Measurements from ENCODE around the gene SLC5A5.
"Not testable (repeated sequence)": the region's sequence is repeated elsewhere in the genome, so short reads cannot be mapped to it uniquely, and the experiment has no call there.

Gene SLC5A5

GRCh38 chr19:17872251-17873001 is 681 bp downstream of the SLC5A5 start:
- peak; percentile 65 to 76 for DNase-seq

DNA sequence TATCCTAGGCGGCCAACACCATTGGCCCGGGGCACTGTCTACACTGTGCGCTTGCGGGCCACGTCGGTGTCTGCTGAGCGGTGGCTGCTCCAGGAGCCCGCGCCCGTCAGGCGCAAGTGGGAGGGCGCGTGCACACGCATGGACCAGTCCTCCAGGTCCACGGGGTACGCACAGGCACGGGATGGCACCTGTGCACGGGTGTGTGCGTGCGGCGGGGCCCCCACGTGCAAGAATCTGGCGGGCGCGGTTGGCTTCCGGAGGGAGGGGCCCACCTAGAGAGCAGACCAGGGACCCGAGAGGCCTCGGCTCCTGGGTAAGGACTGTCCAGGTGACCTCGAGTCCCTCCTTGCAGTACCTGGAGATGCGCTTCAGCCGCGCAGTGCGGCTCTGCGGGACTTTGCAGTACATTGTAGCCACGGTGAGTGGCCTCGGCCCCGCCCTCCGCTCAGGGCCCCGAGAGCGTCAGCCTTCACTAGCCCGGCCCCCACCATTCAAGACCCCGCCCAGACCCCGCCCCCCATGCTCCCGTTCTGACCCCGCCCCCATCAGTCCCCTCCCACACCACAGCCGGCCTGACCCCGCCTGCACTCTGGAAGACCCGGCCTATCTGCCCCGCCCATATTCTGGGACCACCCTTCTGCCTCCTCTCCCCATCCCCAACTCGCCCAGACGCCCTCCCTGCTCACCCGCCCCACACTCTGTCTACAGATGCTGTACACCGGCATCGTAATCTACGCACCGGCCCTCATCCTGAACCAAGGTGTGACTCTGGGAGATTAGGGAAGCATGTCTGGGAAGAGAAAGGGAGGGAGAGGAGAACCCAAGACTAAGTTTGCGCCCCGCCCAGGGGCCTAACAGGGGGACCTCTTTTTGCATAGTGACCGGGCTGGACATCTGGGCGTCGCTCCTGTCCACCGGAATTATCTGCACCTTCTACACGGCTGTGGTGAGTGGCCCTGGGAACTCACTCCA is 2.3 kb downstream of the SLC5A5 start:
- DNase-seq = no peak

DNA sequence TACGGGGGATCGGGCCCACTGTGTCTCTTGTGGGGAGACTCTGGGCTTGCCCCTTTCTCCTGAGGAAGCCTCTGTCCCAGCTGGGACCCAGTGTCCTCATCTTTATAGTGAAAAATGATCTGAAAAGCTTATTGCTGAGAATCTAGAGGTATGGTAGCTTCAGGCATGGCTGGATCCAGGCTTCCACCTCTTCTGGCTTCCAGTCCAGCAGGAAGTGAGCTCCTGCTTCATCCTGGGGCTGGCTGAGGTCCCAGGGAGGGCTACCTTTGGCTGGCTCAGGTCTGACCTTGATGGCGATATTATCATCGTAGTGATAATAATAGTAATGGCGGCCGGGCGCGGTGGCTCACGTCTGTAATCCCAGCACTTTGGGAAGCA is 3.0 kb downstream of the SLC5A5 start:
- DNase-seq = no peak

- DNase-seq = no peak
Measured at GRCh38 chr19:17877696-17878095, 6.0 kb downstream of the SLC5A5 start.

DNA sequence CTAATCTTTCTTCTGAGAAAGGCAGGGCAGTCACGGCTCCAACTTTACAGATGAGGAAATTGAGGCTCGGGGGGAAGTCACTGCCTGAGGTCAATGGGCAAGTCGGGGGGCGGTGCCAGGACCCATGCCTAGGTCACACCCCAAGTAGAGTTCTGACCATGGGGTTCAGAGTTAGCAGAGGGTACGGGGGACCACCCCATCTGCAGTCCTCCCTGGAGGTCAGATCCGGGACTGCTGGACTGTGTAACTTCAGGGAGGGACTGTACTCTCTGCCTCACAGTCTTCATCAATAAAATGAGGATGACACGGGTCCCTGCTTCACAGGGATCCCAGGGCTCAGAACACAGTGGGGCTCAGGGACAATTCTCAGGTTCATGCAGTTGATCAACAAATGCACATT is 7.7 kb downstream of the SLC5A5 start:
- no peak for DNase-seq

DNA sequence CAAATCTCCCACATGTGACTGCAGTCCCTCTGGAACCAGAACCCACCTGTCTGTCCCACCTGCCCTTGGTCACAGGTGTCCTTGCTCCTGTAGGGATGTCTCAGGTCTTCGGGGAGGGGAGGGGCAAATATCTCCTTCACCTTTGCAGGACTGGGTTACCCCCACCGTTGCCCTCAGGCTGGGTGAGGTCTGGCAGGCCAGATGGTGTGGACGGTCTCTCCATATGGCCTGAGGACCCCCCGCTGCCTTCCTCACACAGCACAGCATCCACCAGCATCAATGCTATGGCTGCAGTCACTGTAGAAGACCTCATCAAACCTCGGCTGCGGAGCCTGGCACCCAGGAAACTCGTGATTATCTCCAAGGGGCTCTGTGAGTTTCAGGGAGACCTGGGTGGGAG is 10.0 kb downstream of the SLC5A5 start:
- no peak for DNase-seq

DNA sequence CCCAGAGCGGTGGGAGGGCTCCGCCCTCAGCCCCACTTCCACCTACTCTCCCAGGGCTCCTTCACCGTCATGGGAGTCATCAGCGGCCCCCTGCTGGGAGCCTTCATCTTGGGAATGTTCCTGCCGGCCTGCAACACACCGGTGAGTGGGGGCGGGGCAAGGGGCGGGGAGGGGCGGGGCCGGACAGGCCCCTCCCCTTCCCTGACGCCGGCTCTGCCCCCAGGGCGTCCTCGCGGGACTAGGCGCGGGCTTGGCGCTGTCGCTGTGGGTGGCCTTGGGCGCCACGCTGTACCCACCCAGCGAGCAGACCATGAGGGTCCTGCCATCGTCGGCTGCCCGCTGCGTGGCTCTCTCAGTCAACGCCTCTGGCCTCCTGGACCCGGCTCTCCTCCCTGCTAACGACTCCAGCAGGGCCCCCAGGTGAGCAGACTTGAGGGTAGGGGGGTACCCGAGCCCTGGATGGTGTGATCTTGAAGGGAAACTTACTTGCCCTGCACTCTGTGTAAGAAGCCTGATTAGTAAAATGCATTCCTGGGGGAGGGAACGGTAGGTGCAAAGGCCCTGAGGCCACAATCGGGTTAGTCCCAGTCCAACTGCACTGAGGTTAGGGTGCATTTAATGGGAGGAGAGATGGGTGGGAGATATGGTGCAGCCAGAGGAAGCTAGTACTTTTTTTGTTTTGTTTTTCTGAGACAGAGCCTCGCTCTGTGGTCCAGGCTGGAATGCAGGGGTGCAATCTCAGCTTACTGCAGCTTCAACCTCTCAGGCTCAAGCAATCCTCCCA is 12.1 kb downstream of the SLC5A5 start:
- DNase-seq = no peak

DNA sequence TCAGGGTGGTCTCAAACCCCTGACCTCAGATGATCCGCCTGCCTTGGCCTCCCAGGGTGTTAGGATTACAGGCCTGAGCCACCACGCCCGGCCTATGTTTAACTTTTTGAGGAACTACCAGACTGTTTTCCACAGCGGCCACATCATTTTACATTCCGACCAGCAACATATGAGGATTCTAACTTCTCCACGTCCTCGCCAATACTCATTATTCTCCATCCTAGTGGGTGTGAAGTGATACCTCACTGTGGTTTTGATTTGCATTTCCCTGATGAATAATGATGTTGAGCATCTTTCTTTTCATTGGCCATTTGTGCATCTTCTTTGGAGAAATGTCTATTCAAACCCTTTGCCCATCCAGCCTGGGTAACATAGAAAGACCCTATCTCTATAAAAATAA is 14.8 kb downstream of the SLC5A5 start:
- DNase-seq = no peak

GRCh38 chr19:17887221-17887620 is 15.5 kb downstream of the SLC5A5 start:
- not testable (repeated sequence) for DNase-seq

DNA sequence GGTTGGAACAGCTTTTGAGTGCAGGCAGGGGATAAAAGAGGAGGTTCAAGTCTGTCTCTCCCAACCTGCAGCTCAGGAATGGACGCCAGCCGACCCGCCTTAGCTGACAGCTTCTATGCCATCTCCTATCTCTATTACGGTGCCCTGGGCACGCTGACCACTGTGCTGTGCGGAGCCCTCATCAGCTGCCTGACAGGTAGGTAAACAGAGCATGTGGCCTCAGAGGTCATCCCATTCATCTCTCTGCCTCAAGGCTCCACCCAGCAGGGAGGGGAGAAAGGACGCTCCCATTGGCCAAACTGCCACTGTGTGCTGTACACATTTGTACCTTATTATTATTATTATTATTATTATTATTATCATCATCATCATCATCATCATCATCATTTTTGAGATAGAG is 16.5 kb downstream of the SLC5A5 start:
- DNase-seq = no peak

GRCh38 chr19:17889609-17890214 is 18.0 kb downstream of the SLC5A5 start:
- peak; percentile 31 to 37 for DNase-seq

GRCh38 chr19:17893766-17894165 is 22.0 kb downstream of the SLC5A5 start:
- DNase-seq = no peak

- no peak for DNase-seq
Measured at GRCh38 chr19:17902701-17903100, 31.0 kb downstream of the SLC5A5 start.

GRCh38 chr19:17908244-17908643 is 36.5 kb downstream of the SLC5A5 start:
- no peak for DNase-seq

GRCh38 chr19:17909003-17909732 is 37.4 kb downstream of the SLC5A5 start:
- no peak for DNase-seq

DNA sequence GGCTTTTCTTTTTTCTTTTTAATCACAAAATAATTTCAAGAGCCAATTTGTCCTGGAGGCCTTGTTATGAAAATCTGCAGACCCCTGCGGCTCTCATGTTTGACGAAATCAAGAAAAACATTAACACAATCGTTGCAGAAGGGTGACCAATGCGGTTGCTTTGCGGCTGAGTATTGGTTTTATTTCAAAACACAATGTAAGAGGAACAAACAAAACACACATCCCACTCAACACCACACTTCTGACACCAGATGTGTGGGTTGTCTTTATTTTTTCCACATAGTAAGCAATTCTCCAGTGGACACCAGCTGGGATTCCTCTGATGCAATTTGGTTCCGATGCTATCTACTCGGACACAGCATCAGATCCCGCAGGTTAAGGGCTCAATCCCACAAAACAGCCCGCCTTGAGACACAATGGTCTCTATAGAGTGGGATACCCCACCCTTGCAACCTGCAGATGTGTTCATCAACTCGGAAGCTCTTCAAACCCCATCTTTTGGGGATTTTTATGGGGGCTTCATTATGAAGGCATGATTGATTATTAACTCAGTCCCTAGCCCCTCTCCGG is 39.1 kb downstream of the SLC5A5 start:
- no peak for DNase-seq

DNA sequence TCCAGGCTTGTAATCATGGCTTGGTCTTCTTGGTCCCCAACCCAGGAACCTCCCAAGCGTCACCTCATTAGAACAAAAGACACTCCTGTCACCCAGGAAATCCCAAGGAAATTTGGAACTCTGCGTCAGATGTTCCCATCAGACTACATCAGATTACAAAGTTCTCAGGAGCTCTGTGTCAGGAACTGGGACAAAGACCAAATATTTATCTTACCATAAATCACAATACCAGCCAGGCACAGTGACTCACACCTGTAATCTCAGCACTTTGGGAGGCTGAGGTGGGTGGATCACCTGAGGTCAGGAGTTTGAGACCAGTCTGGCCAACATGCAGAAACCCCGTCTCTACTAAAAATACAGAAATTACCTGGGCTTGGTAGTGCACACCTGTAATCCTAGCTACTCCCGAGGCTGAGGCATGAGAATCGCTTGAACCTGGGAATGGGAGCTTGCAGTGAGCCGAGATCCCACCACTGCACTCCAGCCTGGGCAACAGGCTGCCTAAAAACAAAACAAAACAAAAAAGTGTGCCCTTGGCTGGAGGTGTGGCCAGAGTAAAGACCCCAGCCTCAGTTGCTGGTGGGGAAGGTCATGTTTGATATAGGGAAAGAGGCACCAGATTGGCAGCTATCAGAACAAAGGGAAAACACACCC is 44.3 kb downstream of the SLC5A5 start:
- DNase-seq = no peak

DNA sequence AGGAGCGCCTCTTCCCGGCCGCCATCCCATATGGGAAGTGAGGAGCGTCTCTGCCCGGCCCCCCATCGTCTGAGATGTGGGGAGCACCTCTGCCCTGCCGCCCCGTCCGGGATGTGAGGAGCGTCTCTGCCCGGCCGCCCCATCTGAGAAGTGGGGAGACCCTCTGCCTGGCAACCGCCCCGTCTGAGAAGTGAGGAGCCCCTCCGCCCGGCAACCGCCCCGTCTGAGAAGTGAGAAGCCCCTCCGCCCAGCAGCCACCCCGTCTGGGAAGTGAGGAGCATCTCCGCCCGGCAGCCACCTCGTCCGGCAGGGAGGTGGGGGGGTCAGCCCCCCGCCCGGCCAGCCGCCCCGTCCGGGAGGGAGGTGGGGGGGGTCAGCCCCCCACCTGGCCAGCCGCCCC is 46.4 kb downstream of the SLC5A5 start:
- DNase-seq = not testable (repeated sequence)

GRCh38 chr19:17919122-17919521 is 47.4 kb downstream of the SLC5A5 start:
- not testable (repeated sequence) for DNase-seq

GRCh38 chr19:17920527-17920926 is 48.8 kb downstream of the SLC5A5 start:
- no peak for DNase-seq

DNA sequence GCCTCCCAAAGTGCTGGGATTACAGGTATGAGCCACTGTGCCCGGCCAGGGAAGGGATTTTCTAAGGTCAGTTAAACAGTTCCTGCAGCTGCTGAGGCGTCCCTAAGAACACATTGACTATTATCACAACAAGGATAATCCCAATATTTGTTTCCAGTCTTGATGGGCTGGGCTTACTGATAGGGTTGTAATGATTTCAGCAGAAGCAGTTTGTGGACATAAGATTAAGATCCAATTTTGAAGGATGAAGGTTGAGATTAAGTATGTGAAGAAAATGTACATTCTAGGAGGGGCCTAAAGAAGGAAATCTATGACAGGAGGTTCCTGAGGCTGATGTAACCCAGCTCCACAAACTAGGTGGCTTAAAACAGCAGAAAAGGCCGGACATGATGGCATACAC is 50.4 kb downstream of the SLC5A5 start:
- no peak for DNase-seq
